Measurements from ENCODE around the gene DNAJC13.
A peak's percentile ranks its signal among the peaks of the same experiment; 100 is the strongest.

Gene DNAJC13

GRCh38 chr3:132406587-132406986 is 10.7 kb upstream of the DNAJC13 start:
- DNase-seq (ENCODE audit: low spot score), result peak; percentile 15

GRCh38 chr3:132407025-132407424 is 10.3 kb upstream of the DNAJC13 start:
- DNase-seq (ENCODE audit: low spot score), result peak; percentile 36

- no peak for DNase-seq (ENCODE audit: low spot score)
Measured at GRCh38 chr3:132414841-132415240, 2.5 kb upstream of the DNAJC13 start.

- DNase-seq (ENCODE audit: low spot score), result peak; percentile 6
Measured at GRCh38 chr3:132416161-132416560, 1.1 kb upstream of the DNAJC13 start.

- peak; percentile 76 for DNase-seq (ENCODE audit: low spot score)
Measured at GRCh38 chr3:132417695-132418411, 551 bp downstream of the DNAJC13 start.

- peak; percentile 29 for DNase-seq (ENCODE audit: low spot score)
Measured at GRCh38 chr3:132418916-132419315, 1.6 kb downstream of the DNAJC13 start.

GRCh38 chr3:132421832-132422231 is 4.5 kb downstream of the DNAJC13 start:
- no peak for DNase-seq (ENCODE audit: low spot score)

- no peak for DNase-seq (ENCODE audit: low spot score)
Measured at GRCh38 chr3:132422531-132422930, 5.2 kb downstream of the DNAJC13 start.

- DNase-seq (ENCODE audit: low spot score), result no peak
Measured at GRCh38 chr3:132432639-132433038, 15.3 kb downstream of the DNAJC13 start.

GRCh38 chr3:132433121-132433520 is 15.8 kb downstream of the DNAJC13 start:
- no peak for DNase-seq (ENCODE audit: low spot score)

- no peak for DNase-seq (ENCODE audit: low spot score)
Measured at GRCh38 chr3:132435224-132435910, 18.1 kb downstream of the DNAJC13 start.

GRCh38 chr3:132435911-132436425 is 18.7 kb downstream of the DNAJC13 start:
- no peak for DNase-seq (ENCODE audit: low spot score)

GRCh38 chr3:132443421-132443820 is 26.1 kb downstream of the DNAJC13 start:
- no peak for DNase-seq (ENCODE audit: low spot score)

- DNase-seq (ENCODE audit: low spot score), result no peak
Measured at GRCh38 chr3:132444383-132444782, 27.1 kb downstream of the DNAJC13 start.

GRCh38 chr3:132445817-132446216 is 28.5 kb downstream of the DNAJC13 start:
- DNase-seq (ENCODE audit: low spot score), result no peak

- DNase-seq (ENCODE audit: low spot score), result peak; percentile 43
Measured at GRCh38 chr3:132448216-132448961, 31.1 kb downstream of the DNAJC13 start.

- no peak for DNase-seq (ENCODE audit: low spot score)
Measured at GRCh38 chr3:132456136-132456535, 38.8 kb downstream of the DNAJC13 start.

GRCh38 chr3:132456571-132456970 is 39.3 kb downstream of the DNAJC13 start:
- DNase-seq (ENCODE audit: low spot score), result no peak

GRCh38 chr3:132457286-132457685 is 40.0 kb downstream of the DNAJC13 start:
- DNase-seq (ENCODE audit: low spot score), result no peak

GRCh38 chr3:132459551-132459950 is 42.2 kb downstream of the DNAJC13 start:
- DNase-seq (ENCODE audit: low spot score), result no peak

- no peak for DNase-seq (ENCODE audit: low spot score)
Measured at GRCh38 chr3:132461544-132461943, 44.2 kb downstream of the DNAJC13 start.

- DNase-seq (ENCODE audit: low spot score), result no peak
Measured at GRCh38 chr3:132464066-132464465, 46.8 kb downstream of the DNAJC13 start.

GRCh38 chr3:132469326-132469725 is 52.0 kb downstream of the DNAJC13 start:
- DNase-seq (ENCODE audit: low spot score), result no peak
